Tibial nerve (tissue), 4 donors: Measurements from ENCODE around the gene COA1. TPM values are rescaled to one million over a fixed set of nuclear protein-coding genes. Genes with fewer than 3 reads are reported as not detected.
"Not testable (repeated sequence)": the region's sequence is repeated elsewhere in the genome, so short reads cannot be mapped to it uniquely, and the experiment has no call there.

Experiments
- DNase-seq, 2 donors: peaks; one replicate each; pipeline ENCODE4 v3.0.0-alpha.2; 2019; ENCODE audit warnings: low spot score in 2 of 2
- H3K27ac ChIP-seq, 4 donors: fragments of 200-600 bp; sonication (generic) in 3 of 4; one replicate each; pipeline ENCODE4 v1.5.1; 2017 to 2019; ENCODE audit warnings: mild to moderate bottlenecking in 1 of 4
- H3K27me3 ChIP-seq, 2 donors: fragments of 200-600 bp; sonication (generic) in 1 of 2; one replicate each; pipeline versions ENCODE4 v1.5.1 to v1.6.0; 2017 to 2019
- H3K36me3 ChIP-seq, 3 donors: fragments of 200-600 bp; sonication (generic); one replicate each; pipeline ENCODE4 v1.5.1; 2018 to 2019
- H3K4me1 ChIP-seq, 4 donors: fragments of 200-600 bp; sonication (generic) in 3 of 4; one replicate each; pipeline ENCODE4 v1.5.1; 2017 to 2019
- H3K4me3 ChIP-seq, 4 donors: fragments of 200-600 bp; sonication (generic) in 3 of 4; one replicate each; pipeline ENCODE4 v1.5.1; 2017 to 2019; ENCODE audit warnings: mild to moderate bottlenecking in 1 of 4, moderate library complexity in 1 of 4
- H3K9me3 ChIP-seq, 4 donors: fragments of 200-600 bp; sonication (generic) in 3 of 4; one replicate each; pipeline ENCODE4 v1.5.1; 2017 to 2019
- EP300 ChIP-seq, 2 donors: sonication (generic); formaldehyde crosslinking; IDR thresholded peaks; one replicate each; pipeline ENCODE4 v1.6.1; 2017; ENCODE audit warnings: antibody characterized with exemption in 2 of 2, mild to moderate bottlenecking in 1 of 2
- POLR2A ChIP-seq, 2 donors: fragments of 450-650 bp; IDR thresholded peaks; one replicate each; pipeline ENCODE4 v1.6.1; 2017; ENCODE audit warnings: antibody characterized with exemption in 2 of 2, mild to moderate bottlenecking in 2 of 2, moderate library complexity in 2 of 2
- WGBS, 2 donors: methylation state at CpG; one replicate each; pipeline ENCODE4 v1.1.5; 2018; 5-methylcytosine and 5-hydroxymethylcytosine counted together
- total RNA-seq, 4 donors: library from RNA; depleted of rRNA; stranded (reverse); fragments of >200 nt; gene quantifications; one replicate each; pipeline ENCODE4 v1.1.0, GENCODE V29; 2016
- TF ChIP-seq, protein P1 (sequence below), 5 experiments: fragments of 200-600 bp in 3 of 5; fragments of 450-650 bp in 2 of 5; sonication (generic) in 3 of 5; IDR thresholded peaks; one replicate each; pipeline ENCODE4 v1.5.1; 2016 to 2019; ENCODE audit warnings: antibody characterized with exemption in 5 of 5, mild to moderate bottlenecking in 3 of 5, moderate library complexity in 2 of 5

The COA1 gene
- total RNA-seq, 4 donors from 2014 or later, result 58.5 to 74.1 (median 64.7) TPM

- no peaks in the 10 kb centered on the region for H3K36me3 ChIP-seq
- WGBS, 2 donors, result 62 to 64% methylated on average over 4 of the region's 4 CpGs
- H3K4me3 ChIP-seq, result no peak overlapping the region
- DNase-seq, result no peak
- TF ChIP-seq, protein P1, sequence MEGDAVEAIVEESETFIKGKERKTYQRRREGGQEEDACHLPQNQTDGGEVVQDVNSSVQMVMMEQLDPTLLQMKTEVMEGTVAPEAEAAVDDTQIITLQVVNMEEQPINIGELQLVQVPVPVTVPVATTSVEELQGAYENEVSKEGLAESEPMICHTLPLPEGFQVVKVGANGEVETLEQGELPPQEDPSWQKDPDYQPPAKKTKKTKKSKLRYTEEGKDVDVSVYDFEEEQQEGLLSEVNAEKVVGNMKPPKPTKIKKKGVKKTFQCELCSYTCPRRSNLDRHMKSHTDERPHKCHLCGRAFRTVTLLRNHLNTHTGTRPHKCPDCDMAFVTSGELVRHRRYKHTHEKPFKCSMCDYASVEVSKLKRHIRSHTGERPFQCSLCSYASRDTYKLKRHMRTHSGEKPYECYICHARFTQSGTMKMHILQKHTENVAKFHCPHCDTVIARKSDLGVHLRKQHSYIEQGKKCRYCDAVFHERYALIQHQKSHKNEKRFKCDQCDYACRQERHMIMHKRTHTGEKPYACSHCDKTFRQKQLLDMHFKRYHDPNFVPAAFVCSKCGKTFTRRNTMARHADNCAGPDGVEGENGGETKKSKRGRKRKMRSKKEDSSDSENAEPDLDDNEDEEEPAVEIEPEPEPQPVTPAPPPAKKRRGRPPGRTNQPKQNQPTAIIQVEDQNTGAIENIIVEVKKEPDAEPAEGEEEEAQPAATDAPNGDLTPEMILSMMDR (IDR thresholded peaks at IDR 0.05), result no peak
- no peak for TF ChIP-seq POLR2A (IDR thresholded peaks at IDR 0.05)
- no peak for TF ChIP-seq EP300 (IDR thresholded peaks at IDR 0.05)
- peaks cover 0 to 14% (median 6%) of the 10 kb centered on the region in 4 donors for H3K4me1 ChIP-seq
- H3K9me3 ChIP-seq, result peaks cover 0 to 8% (median 0%) of the 10 kb centered on the region in 4 donors
- H3K27ac ChIP-seq, result peak overlapping the region in 1 of 4 donors; percentile 2
- H3K27me3 ChIP-seq, result no peaks in the 10 kb centered on the region
These were observed 54.5 kb downstream of the COA1 start for GRCh38 chr7:43674559-43675436.

DNA sequence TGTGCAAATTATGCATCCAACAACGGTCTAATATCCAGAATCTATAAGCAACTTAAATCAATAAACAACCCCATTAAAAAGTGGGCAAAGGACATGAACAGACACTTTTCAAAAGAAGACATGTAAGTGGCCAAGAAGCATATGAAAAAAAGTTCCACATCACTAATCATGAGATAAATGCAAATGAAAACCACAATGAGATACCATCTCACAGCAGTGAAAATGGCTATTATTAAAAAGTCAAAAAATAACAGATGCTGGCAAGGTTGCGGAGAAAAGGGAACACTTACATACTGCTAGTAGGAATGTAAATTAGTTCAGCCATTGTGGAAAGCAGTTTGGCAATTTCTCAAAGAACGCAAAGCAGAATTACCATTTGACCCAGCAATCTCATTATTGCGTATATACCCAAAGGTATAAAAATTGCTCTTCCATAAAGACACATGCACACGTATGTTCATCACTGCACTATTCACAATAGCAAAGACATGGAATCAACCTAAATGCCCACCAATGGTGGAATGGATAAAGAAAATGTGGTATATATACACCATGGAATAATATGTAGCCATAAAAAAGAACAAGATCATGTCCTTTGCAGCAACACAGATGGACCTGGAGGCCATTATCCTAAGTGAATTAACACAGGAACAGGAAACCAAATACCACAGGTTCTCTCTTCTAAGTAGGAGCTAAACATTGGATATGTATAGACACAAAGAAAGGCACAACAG, 55.9 kb downstream of the COA1 start:
- 81 to 91% methylated on average over 5 of the region's 5 CpGs for WGBS, 2 donors
- peak overlapping the region in 1 of 4 donors; percentile 2 for H3K27ac ChIP-seq
- H3K4me1 ChIP-seq, result peaks cover 0 to 10% (median 0%) of the 10 kb centered on the region in 4 donors
- not testable (repeated sequence) for H3K4me3 ChIP-seq, H3K36me3 ChIP-seq, DNase-seq, H3K9me3 ChIP-seq, H3K27me3 ChIP-seq

- Histone ChIP-seq H3K4me3 (no peak overlapping the region), H3K27me3 (no peaks in the 10 kb centered on the region), H3K36me3 (no peaks in the 10 kb centered on the region), H3K27ac (no peak overlapping the region), H3K9me3 (peaks cover 0 to 8% (median 0%) of the 10 kb centered on the region in 4 donors), H3K4me1 (peaks cover 0 to 10% (median 0%) of the 10 kb centered on the region in 4 donors)
- no peak for DNase-seq
- WGBS, 2 donors, result 61 to 75% methylated on average over 4 of the region's 4 CpGs
- TF ChIP-seq EP300 (IDR thresholded peaks at IDR 0.05), result no peak
- TF ChIP-seq POLR2A (IDR thresholded peaks at IDR 0.05), result no peak
- TF ChIP-seq, protein P1 (IDR thresholded peaks at IDR 0.05), result no peak
These were observed 57.8 kb downstream of the COA1 start for GRCh38 chr7:43671521-43671920.

DNA sequence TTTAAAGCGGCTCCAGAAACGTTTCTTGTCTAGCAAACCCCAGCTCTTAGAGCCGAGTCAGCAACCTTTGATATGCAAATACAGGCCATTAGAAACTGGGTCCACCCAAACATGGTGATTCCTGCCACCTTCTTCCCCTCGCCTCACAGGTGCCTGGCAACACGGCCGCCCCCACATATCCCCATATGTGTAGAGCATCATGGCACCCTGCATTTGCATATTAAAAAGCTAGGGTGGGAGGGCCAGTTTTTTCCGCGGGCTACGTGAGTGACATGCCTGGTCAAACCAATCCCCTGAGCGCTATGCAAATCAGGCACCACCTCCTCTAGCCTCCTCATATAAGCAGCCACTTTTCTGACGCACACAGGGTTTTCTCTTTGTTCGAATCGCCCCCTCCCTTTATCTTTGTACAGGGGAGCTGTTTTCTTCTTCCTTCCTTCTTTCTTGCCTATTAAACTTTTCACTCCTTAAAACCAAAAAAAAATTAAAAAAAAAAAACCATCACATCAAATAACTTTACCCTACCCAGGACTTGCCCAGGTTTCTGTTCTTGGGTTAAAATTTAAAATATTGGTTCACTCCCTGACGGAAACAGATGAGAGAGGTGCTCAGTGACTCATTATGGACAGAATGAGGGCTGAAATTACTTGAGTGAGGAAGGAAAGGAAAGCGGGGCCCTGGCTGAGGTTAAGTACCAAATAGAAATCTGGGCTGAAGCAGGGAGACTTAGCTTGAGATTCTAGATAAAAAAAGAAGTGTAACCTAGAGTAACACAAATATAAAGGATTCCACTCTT, 59.8 kb downstream of the COA1 start:
- no peaks in the 10 kb centered on the region for H3K27me3 ChIP-seq
- DNase-seq, result no peak
- H3K4me3 ChIP-seq, result no peak overlapping the region
- 77 to 81% methylated on average over 15 of the region's 15 CpGs for WGBS, 2 donors
- no peaks in the 10 kb centered on the region for H3K36me3 ChIP-seq
- TF ChIP-seq POLR2A (IDR thresholded peaks at IDR 0.05), result no peak
- TF ChIP-seq, protein P1 (IDR thresholded peaks at IDR 0.05), result no peak
- peaks cover 0 to 8% (median 0%) of the 10 kb centered on the region in 4 donors for H3K9me3 ChIP-seq
- H3K27ac ChIP-seq, result no peak overlapping the region
- H3K4me1 ChIP-seq, result peaks cover 0 to 7% (median 0%) of the 10 kb centered on the region in 4 donors

DNA sequence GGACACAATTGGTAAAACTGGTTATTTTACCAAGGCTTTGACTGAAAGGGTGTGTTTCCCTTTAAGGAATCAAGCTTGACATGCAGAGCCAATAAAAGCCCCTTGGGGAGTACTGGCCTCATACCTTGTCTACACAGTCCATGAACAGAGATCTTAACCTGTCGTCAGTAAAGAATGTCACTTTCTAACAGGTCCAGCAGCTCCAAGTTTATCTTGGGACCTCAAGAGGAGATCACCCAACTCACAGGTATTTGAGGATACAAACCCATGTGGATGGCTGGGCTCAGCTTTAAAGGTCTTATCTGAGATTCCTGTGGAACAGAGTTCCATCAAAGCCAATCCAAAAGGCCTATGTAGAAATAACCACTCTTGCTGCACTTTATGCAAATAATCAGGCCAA, 61.3 kb downstream of the COA1 start:
- TF ChIP-seq POLR2A (IDR thresholded peaks at IDR 0.05) (no peak), EP300 (IDR thresholded peaks at IDR 0.05) (no peak)
- TF ChIP-seq, protein P1 (IDR thresholded peaks at IDR 0.05), result no peak
- Histone ChIP-seq H3K36me3 (no peaks in the 10 kb centered on the region), H3K4me3 (no peak overlapping the region), H3K9me3 (peaks cover 0 to 6% (median 0%) of the 10 kb centered on the region in 4 donors), H3K4me1 (no peaks in the 10 kb centered on the region), H3K27me3 (no peaks in the 10 kb centered on the region), H3K27ac (no peak overlapping the region)
- WGBS, 2 donors, result 83 to 91% methylated on average over 1 of the region's 1 CpG
- DNase-seq, result no peak
